Stimulated activated naive CD4-positive, alpha-beta T cell treated with Interleukin-2 at 50 U/mL for 16 hours (primary cell): ENCODE data around the gene DLL1.
"Not testable (repeated sequence)": the region's sequence is repeated elsewhere in the genome, so short reads cannot be mapped to it uniquely, and the experiment has no call there.

Source experiments
- DNase-seq: peaks from one replicate; lab custom pipeline; 2025; lab: John Stamatoyannopoulos, UW

DLL1 gene

GRCh38 chr6:170266061-170266825, 24.6 kb downstream of the DLL1 start:
- DNase-seq: no peak

DNA sequence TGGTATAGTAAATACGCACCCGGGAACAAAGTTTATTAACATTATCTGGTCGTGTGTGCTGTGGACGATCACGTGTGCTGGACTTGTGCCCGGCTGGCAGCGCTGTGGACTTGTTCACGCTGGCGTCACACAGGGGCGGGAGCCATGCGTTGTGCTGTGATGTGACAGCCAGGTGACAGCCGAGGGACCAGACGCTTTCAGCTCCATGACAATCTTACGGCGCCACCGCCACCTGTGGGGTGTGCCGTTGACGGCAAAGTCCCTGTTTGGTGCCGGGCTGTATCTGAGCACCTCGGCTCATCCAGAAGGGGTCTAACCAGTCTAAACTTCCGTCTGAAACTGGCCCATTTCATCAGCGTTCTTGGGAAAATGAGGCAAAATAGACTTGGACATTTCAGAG, 25.2 kb downstream of the DLL1 start:
- no peak for DNase-seq

GRCh38 chr6:170264644-170265043, 26.2 kb downstream of the DLL1 start:
- DNase-seq: not testable (repeated sequence)

- no peak for DNase-seq
These were observed 26.8 kb downstream of the DLL1 start for GRCh38 chr6:170264086-170264485.

- no peak for DNase-seq
These were observed 27.5 kb downstream of the DLL1 start for GRCh38 chr6:170263410-170263809.

GRCh38 chr6:170262489-170263088, 28.3 kb downstream of the DLL1 start:
- no peak for DNase-seq

GRCh38 chr6:170261643-170262488, 29.0 kb downstream of the DLL1 start:
- DNase-seq: no peak

- no peak for DNase-seq
These were observed 30.2 kb downstream of the DLL1 start for GRCh38 chr6:170260686-170261085.

DNA sequence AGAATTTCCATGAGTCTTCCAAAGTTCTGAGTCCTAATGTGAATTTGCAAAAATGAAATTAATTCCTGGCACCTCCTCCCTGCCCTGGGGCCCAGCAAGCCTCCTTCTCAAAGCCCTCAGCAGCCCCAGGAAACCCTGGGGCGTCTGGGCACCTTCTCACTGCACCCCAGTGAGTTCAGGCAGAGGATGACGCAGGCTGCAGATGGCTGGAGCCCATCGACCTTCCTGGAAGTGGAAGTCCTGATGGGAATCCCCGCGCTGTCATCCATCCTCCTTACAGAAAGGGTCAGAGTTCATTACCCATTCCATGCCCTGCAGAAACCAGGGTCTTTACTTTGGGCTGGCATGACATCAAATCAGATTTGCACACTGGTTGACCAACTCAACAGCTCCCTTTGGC, 31.6 kb downstream of the DLL1 start:
- no peak for DNase-seq

GRCh38 chr6:170258407-170258806, 32.5 kb downstream of the DLL1 start:
- no peak for DNase-seq

GRCh38 chr6:170257376-170257775, 33.5 kb downstream of the DLL1 start:
- DNase-seq: no peak

- DNase-seq: no peak
These were observed 34.2 kb downstream of the DLL1 start for GRCh38 chr6:170256641-170257040.

DNA sequence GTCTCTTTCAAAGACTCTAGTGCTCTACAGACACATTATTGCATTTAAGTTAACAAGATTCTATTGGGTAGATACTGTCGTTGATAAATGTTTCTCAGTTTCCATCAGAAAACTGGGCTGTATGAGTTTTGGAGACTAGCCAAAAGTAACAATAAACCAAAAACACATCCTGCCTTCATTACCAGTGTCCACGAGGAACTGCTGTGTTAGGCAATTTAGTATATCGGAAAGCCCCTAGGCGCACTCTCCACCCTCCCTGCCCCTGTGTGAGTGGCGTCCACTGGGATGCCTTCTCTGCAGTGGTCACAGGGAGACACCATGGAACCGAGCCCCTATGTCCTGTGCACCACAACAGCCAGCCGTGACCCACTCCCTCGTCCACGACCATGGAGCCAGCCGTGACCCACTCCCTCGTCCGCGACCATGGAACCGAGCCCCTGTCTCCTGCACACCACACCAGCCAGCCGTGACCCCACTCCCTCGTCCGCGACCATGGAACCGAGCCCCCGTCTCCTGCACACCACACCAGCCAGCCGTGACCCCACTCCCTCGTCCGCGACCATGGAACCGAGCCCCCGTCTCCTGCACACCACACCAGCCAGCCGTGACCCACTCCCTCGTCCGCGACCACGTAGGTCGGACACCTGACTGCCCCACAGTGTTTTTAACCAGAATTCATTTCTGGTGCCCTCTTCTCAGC, 35.3 kb downstream of the DLL1 start:
- DNase-seq: no peak

DNA sequence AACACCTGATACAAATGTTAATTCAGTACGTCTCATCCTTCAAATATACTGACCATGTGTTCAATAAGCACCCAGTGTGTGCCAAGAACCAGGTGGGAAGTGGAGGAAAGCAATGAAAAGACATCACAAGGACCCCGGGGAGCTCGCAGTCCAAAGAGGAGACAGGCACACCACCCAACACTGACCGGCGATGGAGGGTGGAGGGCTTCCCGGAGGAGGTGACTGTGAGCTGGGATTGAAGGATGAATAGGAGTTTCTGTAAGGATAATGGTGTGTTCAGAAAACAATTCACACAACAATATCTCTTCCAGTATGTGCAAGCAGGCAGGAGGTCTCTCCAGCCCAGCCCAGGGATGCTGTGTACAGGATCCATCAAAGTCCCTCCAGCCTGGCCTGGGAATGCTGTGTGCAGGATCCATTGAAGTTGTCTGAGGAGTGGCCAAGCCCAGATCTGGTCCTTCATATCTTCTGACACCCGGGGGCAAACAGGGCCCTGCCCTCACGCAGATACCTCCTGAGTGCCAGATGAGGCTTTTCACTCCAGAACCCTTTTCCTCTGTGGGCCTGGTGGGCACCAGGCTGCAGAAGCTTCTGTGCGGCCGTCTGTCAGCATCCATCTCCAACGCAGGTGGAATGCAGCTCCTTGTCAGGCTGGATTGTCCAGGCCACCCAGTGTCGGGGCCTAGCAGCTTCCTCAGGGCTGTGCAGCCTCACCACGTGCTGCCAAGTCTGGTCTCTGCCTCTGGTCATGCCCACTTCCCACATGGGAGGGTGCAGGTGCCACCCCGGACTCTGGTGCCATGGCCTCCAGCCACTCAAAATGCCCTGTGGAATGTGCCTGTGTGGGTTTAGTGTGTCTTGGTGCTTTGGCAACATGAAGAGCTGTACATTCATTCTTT, 36.3 kb downstream of the DLL1 start:
- no peak for DNase-seq

DNA sequence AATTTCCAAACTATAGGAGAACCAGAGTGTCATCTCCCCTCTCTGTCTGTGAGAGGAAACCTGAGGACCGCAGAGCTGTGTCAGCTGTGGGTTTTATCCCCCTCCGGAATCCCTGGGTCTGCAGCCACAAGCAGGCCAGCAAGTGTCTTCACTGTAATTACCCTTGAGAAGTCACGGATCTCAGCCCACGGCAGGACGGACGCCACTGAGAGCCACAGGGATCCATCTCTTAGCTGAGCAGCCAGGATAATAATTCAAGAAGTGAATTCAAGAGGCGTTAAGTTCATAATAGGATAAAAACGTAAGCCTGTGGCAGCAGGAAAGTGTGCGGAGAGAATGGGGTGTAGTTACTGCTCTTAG, 37.0 kb downstream of the DLL1 start:
- no peak for DNase-seq

- DNase-seq: no peak
These were observed 37.5 kb downstream of the DLL1 start for GRCh38 chr6:170253226-170253909.

GRCh38 chr6:170251776-170252571, 38.9 kb downstream of the DLL1 start:
- no peak for DNase-seq

DNA sequence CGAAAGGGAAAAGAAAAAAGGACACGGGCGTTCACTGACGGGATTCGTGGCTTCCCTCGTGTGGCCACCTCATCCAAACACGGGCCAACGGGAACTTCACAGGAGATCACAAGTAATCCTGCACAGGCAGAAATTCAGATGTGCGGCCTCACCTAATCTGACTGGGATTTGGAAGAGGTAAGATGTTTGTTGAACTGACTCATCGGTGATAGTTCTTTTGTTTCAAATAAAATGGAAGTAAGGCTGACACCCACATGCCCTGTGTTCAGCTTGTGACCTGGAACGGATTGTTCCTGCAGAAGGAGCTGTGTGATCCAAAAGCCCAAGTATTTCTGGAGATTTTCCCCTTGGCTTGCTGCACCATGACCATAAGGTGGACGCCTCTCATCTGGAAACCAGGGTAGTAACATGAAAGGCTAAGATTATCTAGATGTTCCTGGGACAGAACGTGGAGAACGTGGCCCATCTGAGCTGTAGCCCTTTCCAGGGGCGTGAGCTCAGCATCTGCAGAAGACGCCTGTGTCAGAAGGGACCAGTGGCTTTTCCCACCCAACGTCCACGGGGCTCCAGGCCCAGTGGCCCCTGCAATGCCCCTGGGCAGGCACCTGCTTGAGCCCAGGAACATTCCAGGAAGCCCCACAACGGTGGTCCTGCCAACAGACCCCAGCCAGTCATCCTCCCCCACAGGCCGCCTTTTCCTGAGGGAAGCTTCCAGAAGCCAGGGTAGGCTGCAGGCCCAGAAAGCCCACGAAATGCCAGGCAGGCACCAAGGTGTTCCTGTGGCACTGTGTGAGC, 39.7 kb downstream of the DLL1 start:
- no peak for DNase-seq

DNA sequence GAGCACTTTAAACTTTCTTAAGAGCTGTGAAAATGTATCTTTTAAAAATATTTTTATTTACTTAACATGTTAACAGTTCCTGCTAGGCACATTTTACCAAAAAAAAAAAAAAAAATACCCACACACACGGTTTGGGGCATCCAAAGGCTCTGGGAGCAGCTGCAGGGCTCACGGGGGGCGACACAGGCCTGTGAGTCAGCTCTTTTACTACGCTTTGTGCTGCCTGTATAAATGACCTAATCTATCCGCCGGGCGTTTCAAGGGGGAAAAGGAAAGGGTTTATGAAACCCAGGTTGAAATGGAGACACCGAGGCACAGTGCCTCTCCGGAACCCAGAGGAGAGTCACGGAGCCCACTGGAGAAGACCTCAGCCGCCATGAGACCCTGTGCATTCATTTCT, 40.4 kb downstream of the DLL1 start:
- no peak for DNase-seq
